Activated CD4-positive, alpha-beta T cell treated with anti-CD3 and anti-CD28 coated beads, Interleukin-2, amount 10 ng/mL, durations not matched to agents 24 days and 14 days (primary cell): ENCODE results near the gene MSMP. TPM values are rescaled to one million over a fixed set of nuclear protein-coding genes. Genes with fewer than 3 reads are reported as not detected.

Source experiments
- DNase-seq: peaks from one replicate; pipeline ENCODE4 v3.0.0; 2022
- H3K27ac Mint-ChIP-seq: one replicate; pipeline ENCODE4 v1.8.0; 2022; ENCODE audit warnings: mild to moderate bottlenecking, mixed read lengths
- H3K27me3 Mint-ChIP-seq: one replicate; pipeline ENCODE4 v1.8.0; 2022; ENCODE audit warnings: mixed read lengths
- H3K36me3 Mint-ChIP-seq: one replicate; pipeline ENCODE4 v1.8.0; 2022; ENCODE audit warnings: low read depth, mild to moderate bottlenecking, mixed read lengths
- H3K4me1 Mint-ChIP-seq: one replicate; pipeline ENCODE4 v1.8.0; 2021; ENCODE audit warnings: mixed read lengths
- H3K4me3 Mint-ChIP-seq: one replicate; pipeline ENCODE4 v1.8.0; 2022; ENCODE audit warnings: mild to moderate bottlenecking, moderate library complexity, mixed read lengths
- H3K9me3 Mint-ChIP-seq: one replicate; pipeline ENCODE4 v1.8.0; 2021; ENCODE audit warnings: mixed read lengths
- intact Hi-C: fragments of 100-400 bp; cut with micrococcal nuclease; formaldehyde crosslinking; loops from one replicate; pipeline ENCODE4 v1.15.1; 2023
- total RNA-seq: library from RNA; stranded (reverse); gene quantifications from 2 replicates; pipeline ENCODE4 v1.2.3, GENCODE V29; 2022

MSMP gene
- total RNA-seq, 1 donor from 2014 or later, result not detected

- H3K36me3 Mint-ChIP-seq, result peaks cover 58% of the 10 kb centered on the region
These were observed 50.0 kb downstream of the MSMP start for GRCh38 chr9:35703906-35704672.

More at GRCh38 chr9:35703906-35704672, 50.0 kb downstream of the MSMP start:
- Mint-ChIP-seq H3K9me3 (no peaks in the 10 kb centered on the region), H3K4me1 (no peaks in the 10 kb centered on the region), H3K27me3 (no peaks in the 10 kb centered on the region), H3K27ac (no peak overlapping the region), H3K4me3 (no peak overlapping the region)
- intact Hi-C loops, result no loop called here
- DNase-seq, result no peak

Other genes with a start within 250 kb of the MSMP start
- 48.7 and 52.9 TPM in 2 replicates for gene TESK1, start 149.0 kb downstream of the MSMP start, total RNA-seq
- gene CD72, start 135.9 kb downstream of the MSMP start, total RNA-seq, result 8.1 and 9.0 TPM in 2 replicates
- 80.4 and 81.8 TPM in 2 replicates for gene SIT1, start 103.3 kb downstream of the MSMP start, total RNA-seq
- 5,949 and 6,301 TPM in 2 replicates for gene RMRP, start 96.3 kb downstream of the MSMP start, total RNA-seq
- gene CCDC107, start 96.0 kb downstream of the MSMP start, total RNA-seq, result 20.8 and 21.8 TPM in 2 replicates
- 9.9 and 10.8 TPM in 2 replicates for gene ARHGEF39, start 89.1 kb downstream of the MSMP start, total RNA-seq
- 0.52 and 0.82 TPM in 2 replicates for gene CA9, start 80.3 kb downstream of the MSMP start, total RNA-seq
- 3.6 and 3.8 TPM in 2 replicates for gene TPM2, start 64.4 kb downstream of the MSMP start, total RNA-seq
- gene TLN1, start 22.1 kb downstream of the MSMP start, total RNA-seq, result 220 and 243 TPM in 2 replicates
- gene CREB3, start 21.6 kb downstream of the MSMP start, total RNA-seq, result 27.0 and 27.6 TPM in 2 replicates
- 46.7 and 50.1 TPM in 2 replicates for gene GBA2, start 5.0 kb downstream of the MSMP start, total RNA-seq
- 16.3 and 16.7 TPM in 2 replicates for gene RGP1, start 5.0 kb downstream of the MSMP start, total RNA-seq
- 11.3 and 15.4 TPM in 2 replicates for gene NPR2, start 37.3 kb upstream of the MSMP start, total RNA-seq
- gene SPAG8, start 58.0 kb upstream of the MSMP start, total RNA-seq, result 0.21 and 0.52 TPM in 2 replicates
- 42.3 and 42.5 TPM in 2 replicates for gene HINT2, start 60.8 kb upstream of the MSMP start, total RNA-seq
- not detected in 2 replicates for gene FAM221B, start 74.5 kb upstream of the MSMP start, total RNA-seq
- gene TMEM8B, start 75.0 kb upstream of the MSMP start, total RNA-seq, result 2.0 and 2.3 TPM in 2 replicates
- gene OR13J1, start 116.1 kb upstream of the MSMP start, total RNA-seq, result not detected in 2 replicates
- not detected in 2 replicates for gene HRCT1, start 151.9 kb upstream of the MSMP start, total RNA-seq
- gene SPAAR, start 155.2 kb upstream of the MSMP start, total RNA-seq, result not detected in 2 replicates
- not detected in 2 replicates for gene OR2S2, start 203.9 kb upstream of the MSMP start, total RNA-seq